Mucosa of rectum (tissue), 2 donors: ENCODE measurements around the gene KCNJ14.
A peak's percentile ranks its signal among the peaks of the same experiment; 100 is the strongest.

Experiments
- H3K27ac ChIP-seq, 2 donors: one replicate each; pipeline ENCODE4 v1.7.0; 2013; ENCODE audit warnings: inconsistent platforms in 2 of 2, low read depth in 2 of 2, low read length in 2 of 2
- H3K27me3 ChIP-seq, 2 donors: one replicate each; pipeline ENCODE4 v1.7.0; 2013; ENCODE audit warnings: low read length in 2 of 2; ENCODE audit not compliant: control insufficient read depth in 2 of 2, insufficient read depth in 2 of 2
- H3K36me3 ChIP-seq, 2 donors: one replicate each; pipeline ENCODE4 v1.7.0; 2013; ENCODE audit warnings: low read length in 2 of 2; ENCODE audit not compliant: control insufficient read depth in 2 of 2, insufficient read depth in 2 of 2
- H3K4me1 ChIP-seq, 2 donors: one replicate each; pipeline ENCODE4 v1.7.0; 2013; ENCODE audit warnings: low read length in 2 of 2, mild to moderate bottlenecking in 1 of 2; ENCODE audit not compliant: control insufficient read depth in 2 of 2, insufficient read depth in 2 of 2
- H3K4me3 ChIP-seq, 2 donors: one replicate each; pipeline ENCODE4 v1.7.0; 2013; ENCODE audit warnings: low read length in 2 of 2
- H3K9ac ChIP-seq, 2 donors: one replicate each; pipeline ENCODE4 v1.7.0; 2013; ENCODE audit warnings: low read length in 2 of 2, low read depth in 1 of 2, mild to moderate bottlenecking in 1 of 2
- H3K9me3 ChIP-seq, 2 donors: one replicate each; pipeline ENCODE4 v1.7.0; 2013; ENCODE audit warnings: low read length in 2 of 2; ENCODE audit not compliant: control insufficient read depth in 2 of 2
- donor health status: healthy.
- donor health status: Normal muscosa, but diverticular disease.

Gene KCNJ14

DNA sequence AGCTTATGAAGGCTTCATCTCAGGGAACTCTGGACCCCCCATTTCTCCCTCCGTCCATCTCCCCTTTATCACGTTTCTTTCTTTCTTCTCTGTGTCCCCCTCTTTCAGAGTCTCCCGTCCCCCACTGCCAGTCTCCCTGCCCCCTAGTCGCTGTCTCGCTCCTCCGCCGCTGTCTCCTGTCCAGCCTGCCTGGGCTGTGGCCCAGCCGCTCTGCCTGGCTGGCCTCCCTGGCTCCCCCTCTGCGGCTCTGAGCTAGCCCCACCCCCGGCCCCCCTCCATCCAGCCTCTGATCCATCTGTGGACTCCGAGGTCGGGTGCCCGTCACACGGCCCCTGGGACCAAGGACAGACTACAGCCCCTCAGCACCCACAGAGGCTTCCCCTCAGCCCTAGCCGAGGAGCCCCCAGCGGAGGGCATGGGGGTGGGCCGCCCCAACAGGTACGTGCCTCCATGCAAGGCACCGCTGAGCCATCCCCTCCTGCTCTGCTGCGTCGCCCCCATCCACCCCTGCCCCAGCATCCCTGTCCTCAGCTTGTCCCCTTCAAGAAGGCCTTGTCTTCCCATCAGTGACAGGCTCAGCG lies 1.1 kb upstream of the KCNJ14 start:
- no peak overlapping the region for H3K4me3 ChIP-seq
- no peak overlapping the region for H3K9ac ChIP-seq
- no peaks in the 10 kb centered on the region for H3K9me3 ChIP-seq
- H3K27ac ChIP-seq, result no peak overlapping the region
- no peaks in the 10 kb centered on the region for H3K27me3 ChIP-seq
- peaks cover 36 to 41% of the 10 kb centered on the region in 2 donors for H3K36me3 ChIP-seq
- peaks cover 0 to 9% of the 10 kb centered on the region in 2 donors for H3K4me1 ChIP-seq

DNA sequence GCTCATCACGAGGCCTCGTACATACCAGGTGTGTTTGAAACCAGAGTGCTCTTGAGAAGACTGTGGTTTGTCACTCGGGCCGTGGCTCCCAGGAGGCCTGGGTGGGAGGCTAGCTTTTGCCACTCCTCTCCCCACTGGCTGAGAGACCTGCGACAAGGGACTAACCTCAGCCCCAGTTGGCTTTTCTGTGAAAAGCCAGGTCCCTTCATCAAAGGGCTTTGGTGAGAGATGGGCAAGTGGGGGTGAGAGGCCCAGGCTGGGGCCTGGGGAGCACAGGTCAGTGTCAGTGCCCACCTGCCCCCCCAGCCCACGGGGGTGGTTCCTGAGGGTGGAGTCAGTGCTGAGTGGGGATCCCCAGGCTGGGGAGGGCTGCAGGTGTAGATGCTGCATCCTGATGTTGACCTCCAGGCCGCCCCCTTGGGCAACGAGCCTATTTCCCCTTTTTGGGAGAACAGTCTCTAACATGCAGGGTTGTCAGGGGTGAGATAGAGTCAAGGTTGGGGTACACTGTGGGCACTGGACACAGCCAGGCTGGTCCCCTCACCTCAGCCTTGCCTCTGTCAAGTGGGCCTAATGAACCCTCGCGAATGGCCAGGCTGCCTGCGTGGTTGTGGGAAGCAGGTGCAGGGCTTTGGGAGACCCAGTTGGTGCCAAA lies 661 bp downstream of the KCNJ14 start:
- Histone ChIP-seq H3K9ac (no peak overlapping the region), H3K4me3 (no peak overlapping the region), H3K27ac (no peak overlapping the region), H3K27me3 (no peaks in the 10 kb centered on the region), H3K4me1 (peaks cover 0 to 9% of the 10 kb centered on the region in 2 donors), H3K36me3 (peaks cover 23 to 31% of the 10 kb centered on the region in 2 donors), H3K9me3 (no peaks in the 10 kb centered on the region)

DNA sequence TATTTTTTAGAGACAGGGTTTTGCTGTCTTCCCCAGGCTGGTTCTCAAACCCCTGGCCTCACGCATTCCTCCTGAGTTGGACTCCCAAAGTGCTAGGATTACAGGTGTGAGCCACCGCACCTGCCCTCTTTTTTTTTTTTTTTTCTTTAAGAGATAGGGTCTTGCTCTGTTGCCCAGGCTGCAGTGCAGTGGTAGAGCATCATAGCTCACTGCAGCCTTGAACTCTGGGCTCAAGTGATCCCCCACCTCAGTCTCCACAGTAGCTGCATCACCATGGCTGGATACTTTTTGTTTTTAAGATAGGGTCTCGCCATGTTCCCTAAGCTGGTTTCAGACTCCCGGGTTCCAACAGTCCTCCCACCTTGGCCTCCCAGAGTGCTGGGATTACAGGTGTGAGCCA lies 1.5 kb downstream of the KCNJ14 start:
- H3K4me1 ChIP-seq, result peaks cover 0 to 7% of the 10 kb centered on the region in 2 donors
- peaks cover 18 to 24% of the 10 kb centered on the region in 2 donors for H3K36me3 ChIP-seq
- no peaks in the 10 kb centered on the region for H3K27me3 ChIP-seq
- no peak overlapping the region for H3K9ac ChIP-seq
- H3K27ac ChIP-seq, result no peak overlapping the region
- H3K4me3 ChIP-seq, result no peak overlapping the region
- no peaks in the 10 kb centered on the region for H3K9me3 ChIP-seq

DNA sequence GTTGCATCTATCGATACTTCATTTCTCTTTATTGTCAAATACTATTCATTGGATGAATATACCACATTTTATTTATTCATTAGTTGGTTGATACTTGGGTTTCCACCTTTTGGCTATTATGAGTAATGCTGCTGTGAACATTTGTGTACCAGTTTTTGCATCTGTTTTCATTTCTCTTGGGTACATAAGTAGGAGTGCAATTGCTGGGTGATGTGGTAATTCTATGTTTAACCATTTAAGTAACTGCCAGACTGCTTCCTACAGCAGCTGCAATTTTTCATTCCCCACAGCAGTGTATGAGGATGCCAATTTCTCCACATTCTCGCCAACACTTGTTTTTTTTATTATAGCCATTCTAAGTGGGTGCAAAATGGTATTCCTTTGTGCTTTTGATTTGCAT lies 2.6 kb downstream of the KCNJ14 start:
- Histone ChIP-seq H3K9me3 (no peaks in the 10 kb centered on the region), H3K4me1 (peaks cover 0 to 1% of the 10 kb centered on the region in 2 donors), H3K4me3 (no peak overlapping the region), H3K36me3 (peaks cover 13 to 16% of the 10 kb centered on the region in 2 donors), H3K9ac (no peak overlapping the region), H3K27me3 (no peaks in the 10 kb centered on the region), H3K27ac (no peak overlapping the region)

GRCh38 chr19:48461651-48461981 lies 6.2 kb downstream of the KCNJ14 start:
- Histone ChIP-seq H3K36me3 (peaks cover 0 to 3% of the 10 kb centered on the region in 2 donors), H3K9me3 (no peaks in the 10 kb centered on the region), H3K4me3 (no peak overlapping the region), H3K27ac (no peak overlapping the region), H3K4me1 (no peaks in the 10 kb centered on the region), H3K27me3 (no peaks in the 10 kb centered on the region), H3K9ac (no peak overlapping the region)

DNA sequence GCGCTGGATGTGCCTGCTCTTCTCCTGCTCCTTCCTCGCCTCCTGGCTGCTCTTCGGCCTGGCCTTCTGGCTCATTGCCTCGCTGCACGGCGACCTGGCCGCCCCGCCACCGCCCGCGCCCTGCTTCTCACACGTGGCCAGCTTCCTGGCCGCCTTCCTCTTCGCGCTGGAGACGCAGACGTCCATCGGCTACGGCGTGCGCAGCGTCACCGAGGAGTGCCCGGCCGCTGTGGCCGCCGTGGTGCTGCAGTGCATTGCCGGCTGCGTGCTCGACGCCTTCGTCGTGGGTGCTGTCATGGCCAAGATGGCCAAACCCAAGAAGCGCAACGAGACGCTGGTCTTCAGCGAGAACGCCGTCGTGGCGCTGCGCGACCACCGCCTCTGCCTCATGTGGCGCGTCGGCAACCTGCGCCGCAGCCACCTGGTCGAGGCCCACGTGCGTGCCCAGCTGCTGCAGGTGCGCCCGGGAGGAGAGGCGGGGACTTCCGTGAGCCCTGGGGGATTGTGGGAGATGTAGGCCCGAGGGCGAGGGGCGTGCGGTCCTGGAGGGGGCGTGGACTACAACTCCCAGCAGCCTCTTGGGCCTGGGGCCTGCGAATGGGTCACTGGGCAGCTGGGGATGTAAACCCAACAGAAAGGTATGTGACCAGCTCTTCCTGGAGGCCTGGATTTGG lies 6.7 kb downstream of the KCNJ14 start:
- H3K27ac ChIP-seq, result no peak overlapping the region
- H3K27me3 ChIP-seq, result no peaks in the 10 kb centered on the region
- H3K4me1 ChIP-seq, result no peaks in the 10 kb centered on the region
- no peaks in the 10 kb centered on the region for H3K9me3 ChIP-seq
- H3K36me3 ChIP-seq, result peaks cover 0 to 3% of the 10 kb centered on the region in 2 donors
- no peak overlapping the region for H3K9ac ChIP-seq
- H3K4me3 ChIP-seq, result no peak overlapping the region

DNA sequence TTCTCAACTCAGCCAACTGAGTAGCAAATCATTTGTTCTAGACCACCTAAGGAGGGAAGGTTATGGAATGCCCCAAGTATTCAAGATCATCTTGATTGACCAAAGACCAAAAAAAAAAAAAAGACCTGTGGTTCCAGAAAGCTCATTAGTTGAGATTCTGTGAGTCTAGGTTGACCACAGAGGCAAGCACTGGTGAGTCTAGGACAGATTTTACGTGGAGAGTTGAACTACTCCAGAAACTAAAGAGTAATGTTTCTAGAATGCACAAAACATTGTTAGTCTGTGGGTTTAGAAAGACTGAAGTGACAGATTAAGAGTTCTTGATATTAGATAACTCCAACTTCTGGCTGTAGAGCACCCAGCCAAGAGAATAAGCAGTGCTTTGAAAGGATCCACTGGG lies 9.8 kb downstream of the KCNJ14 start:
- peaks cover 0 to 3% of the 10 kb centered on the region in 2 donors for H3K36me3 ChIP-seq
- H3K27ac ChIP-seq, result no peak overlapping the region
- H3K9ac ChIP-seq, result no peak overlapping the region

GRCh38 chr19:48466561-48467325 lies 11.4 kb downstream of the KCNJ14 start:
- Histone ChIP-seq H3K9ac (no peak overlapping the region), H3K4me1 (peaks cover 8 to 13% of the 10 kb centered on the region in 2 donors), H3K4me3 (no peak overlapping the region), H3K9me3 (no peaks in the 10 kb centered on the region), H3K27me3 (no peaks in the 10 kb centered on the region), H3K27ac (no peak overlapping the region), H3K36me3 (peaks cover 13 to 16% of the 10 kb centered on the region in 2 donors)

More for the DNA sequence above, 9.8 kb downstream of the KCNJ14 start:
- Histone ChIP-seq H3K4me3 (no peak overlapping the region), H3K4me1 (peaks cover 4 to 10% of the 10 kb centered on the region in 2 donors), H3K27me3 (no peaks in the 10 kb centered on the region), H3K9me3 (no peaks in the 10 kb centered on the region)

DNA sequence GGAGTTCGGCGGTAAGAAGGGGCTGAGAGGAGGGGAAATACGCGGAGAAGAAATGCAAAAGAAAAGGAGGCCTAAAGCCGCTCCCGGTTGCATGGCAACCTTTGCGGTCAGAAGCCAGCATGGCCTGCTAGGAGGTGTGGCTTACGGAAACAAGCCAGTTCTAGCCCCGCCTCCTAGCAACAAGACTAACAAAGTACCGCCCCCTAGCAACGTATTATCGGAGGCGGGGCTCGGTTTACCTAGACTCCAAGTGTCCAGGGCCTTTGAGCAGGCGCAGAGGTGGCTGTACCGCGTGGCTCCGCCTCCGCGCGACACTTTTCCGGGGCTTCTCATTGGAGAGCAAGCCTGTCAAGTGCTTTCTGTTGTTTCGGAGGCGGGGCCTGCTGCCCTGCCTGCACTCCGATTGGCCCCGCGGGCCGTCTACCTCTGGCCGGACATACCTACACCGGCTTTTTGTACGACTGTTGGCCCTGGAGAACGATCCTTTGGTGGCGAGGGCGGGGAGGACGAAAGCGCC lies 13.5 kb downstream of the KCNJ14 start:
- H3K27ac ChIP-seq, result peak overlapping the region; percentile 98
- H3K9ac ChIP-seq, result peak overlapping the region; percentile 92 to 96
- H3K36me3 ChIP-seq, result peaks cover 33% of the 10 kb centered on the region in 2 donors
- no peaks in the 10 kb centered on the region for H3K27me3 ChIP-seq
- H3K4me1 ChIP-seq, result peaks cover 8 to 13% of the 10 kb centered on the region in 2 donors
- no peaks in the 10 kb centered on the region for H3K9me3 ChIP-seq
- H3K4me3 ChIP-seq, result peak overlapping the region; percentile 77 to 85
